Activated gamma-delta T cell (primary cell): ENCODE results near the gene LDB1.
A peak's percentile ranks its signal among the peaks of the same experiment; 100 is the strongest.

ENCODE experiments used
- DNase-seq: peaks from one replicate; lab custom pipeline; 2025; lab: John Stamatoyannopoulos, UW
- total RNA-seq, 2 donors: gene quantifications; one replicate each; lab custom pipeline; 2026; lab: John Stamatoyannopoulos, UW

LDB1 gene, protein sequence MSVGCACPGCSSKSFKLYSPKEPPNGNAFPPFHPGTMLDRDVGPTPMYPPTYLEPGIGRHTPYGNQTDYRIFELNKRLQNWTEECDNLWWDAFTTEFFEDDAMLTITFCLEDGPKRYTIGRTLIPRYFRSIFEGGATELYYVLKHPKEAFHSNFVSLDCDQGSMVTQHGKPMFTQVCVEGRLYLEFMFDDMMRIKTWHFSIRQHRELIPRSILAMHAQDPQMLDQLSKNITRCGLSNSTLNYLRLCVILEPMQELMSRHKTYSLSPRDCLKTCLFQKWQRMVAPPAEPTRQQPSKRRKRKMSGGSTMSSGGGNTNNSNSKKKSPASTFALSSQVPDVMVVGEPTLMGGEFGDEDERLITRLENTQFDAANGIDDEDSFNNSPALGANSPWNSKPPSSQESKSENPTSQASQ
- total RNA-seq, result 221 to 224 reads per million in 2 donors

DNA sequence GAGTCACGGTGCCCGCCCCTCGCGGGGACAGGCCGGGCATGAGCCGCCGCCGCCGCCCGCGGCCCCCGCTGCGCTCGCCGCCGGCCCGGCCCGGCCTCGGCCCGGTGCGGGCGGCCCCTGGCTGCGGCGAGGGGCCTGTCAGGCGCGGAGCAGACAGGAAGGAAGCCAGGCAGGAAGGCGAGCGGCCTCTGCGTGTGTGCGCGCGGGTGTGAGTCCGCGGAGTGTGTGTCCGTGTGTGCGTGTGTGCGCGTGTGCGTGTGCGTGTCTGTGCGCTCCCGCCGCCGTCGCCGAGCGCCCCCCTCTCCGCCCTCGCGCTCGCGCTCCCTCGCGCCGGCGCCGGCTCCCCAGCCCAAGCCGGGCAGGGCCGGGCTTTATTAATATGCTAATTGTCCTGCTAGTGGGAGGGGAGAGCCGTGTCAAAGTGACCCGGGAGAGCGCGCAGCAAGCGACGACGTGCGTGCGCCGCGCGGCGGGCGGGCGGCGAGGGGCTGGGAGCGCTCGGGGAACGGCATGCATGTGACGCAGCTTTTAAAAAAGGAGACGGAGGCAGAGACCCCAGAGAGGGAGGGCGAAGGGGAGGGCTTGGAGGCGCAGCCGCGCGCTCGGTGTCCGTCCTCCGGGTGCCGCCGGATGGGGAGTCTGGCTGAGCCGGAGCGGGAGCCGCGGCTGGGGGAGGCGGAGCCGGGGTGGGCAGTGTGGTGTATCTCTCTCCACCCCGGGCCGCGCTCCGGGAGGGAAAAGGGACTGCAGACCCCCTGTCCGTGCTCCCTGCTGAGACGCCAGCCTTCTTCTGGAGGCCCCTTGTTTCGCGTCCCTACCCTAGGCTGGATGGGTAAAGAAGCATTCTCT lies at the start of gene LDB1:
Gene LDB1, minus strand, starts transcription at position 227 of the 849 bp plus-strand sequence. CDS start 258 bp downstream, outside the sequence.
- DNase-seq, result peak; percentile 69

DNA sequence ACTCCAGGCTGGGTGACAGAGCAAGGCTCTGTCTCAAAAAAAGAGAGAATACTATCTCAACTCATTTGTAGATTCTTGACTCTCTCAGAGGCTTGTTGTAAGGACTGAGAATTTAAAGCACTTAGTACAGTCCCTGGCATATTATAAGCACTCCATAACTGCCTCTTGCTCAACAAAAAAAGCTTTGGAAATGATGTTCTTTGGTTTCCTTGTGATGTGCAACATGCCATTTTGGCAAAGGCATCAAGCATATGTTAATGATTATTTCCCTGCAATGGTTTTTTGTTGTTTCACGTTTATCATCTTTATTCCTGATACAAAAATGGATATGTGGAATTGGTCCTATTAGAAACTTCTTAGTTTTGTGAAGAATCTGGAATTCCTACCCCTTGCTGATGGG lies 47.7 kb upstream of the LDB1 start:
- DNase-seq, result no peak

DNA sequence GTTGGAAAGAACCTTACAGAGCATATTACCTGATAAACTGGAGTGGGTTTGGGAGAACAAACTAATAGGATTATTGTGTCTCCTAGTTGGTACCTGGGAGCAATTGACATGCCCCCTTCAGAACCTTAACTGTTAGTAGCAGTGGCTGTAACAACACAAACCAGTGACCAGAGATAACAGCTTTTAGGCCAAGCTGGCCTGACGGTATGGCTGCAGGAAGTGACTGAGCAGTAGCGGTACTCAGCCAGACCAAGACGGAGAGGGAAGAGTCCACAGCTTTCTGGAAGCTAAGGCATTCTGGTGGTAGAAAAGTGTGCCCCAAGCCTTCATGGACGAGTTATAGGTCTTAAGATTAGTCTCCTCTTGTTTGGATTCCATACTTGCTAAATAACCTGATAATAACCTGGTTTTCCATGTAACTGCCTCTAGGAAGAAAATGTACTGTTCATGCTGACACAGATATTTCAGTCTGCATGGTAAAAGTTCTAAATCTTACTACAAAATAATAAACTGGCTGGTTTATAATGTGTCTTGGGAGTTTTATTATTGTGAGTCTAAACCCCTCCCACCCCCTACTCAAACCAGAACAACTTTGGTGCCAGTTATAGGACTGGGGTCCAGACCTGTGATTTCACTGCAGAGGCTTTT lies 43.3 kb upstream of the LDB1 start:
- DNase-seq, result no peak

DNA sequence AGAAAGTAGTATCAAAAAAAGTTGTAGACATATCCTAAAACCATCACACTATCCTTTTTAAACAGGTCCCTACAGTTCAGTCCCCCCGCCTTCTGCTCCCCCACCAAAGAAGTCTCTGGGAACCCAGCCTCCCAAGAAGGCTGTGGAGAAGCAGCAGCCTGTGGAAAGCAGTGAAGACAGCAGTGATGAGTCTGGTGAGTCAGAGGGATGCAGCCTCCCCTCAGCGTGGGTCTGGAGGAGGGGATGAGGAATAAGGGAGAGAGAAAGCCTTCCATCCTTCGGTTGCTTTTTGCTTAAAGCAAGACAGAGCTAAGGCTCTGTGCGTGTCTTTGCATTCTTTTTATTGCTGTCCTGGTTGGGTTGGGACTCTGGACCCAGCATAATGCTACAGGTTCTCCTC lies 39.7 kb upstream of the LDB1 start:
- no peak for DNase-seq

DNA sequence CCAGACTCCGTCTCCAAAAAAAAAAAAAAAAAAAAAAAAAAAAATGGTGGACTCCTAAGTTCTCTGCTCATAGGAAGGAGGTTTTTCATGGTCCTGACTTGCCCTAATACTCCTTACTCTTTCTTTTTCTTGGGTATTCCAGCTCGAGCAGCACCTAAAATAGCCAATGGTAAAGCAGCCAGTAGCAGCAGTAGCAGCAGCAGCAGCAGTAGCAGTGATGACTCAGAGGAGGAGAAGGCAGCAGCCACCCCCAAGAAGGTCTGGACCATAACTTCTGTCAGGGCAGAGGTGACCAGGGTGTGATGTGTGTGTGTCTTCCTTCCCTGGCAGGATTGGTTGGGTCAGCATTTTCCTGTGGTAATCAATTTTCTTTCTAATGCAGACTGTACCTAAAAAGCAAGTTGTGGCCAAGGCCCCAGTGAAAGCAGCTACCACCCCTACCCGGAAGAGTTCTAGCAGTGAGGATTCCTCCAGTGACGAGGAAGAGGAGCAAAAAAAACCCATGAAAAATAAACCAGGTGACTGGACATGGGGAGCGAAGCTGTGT lies 39.0 kb upstream of the LDB1 start:
- no peak for DNase-seq

DNA sequence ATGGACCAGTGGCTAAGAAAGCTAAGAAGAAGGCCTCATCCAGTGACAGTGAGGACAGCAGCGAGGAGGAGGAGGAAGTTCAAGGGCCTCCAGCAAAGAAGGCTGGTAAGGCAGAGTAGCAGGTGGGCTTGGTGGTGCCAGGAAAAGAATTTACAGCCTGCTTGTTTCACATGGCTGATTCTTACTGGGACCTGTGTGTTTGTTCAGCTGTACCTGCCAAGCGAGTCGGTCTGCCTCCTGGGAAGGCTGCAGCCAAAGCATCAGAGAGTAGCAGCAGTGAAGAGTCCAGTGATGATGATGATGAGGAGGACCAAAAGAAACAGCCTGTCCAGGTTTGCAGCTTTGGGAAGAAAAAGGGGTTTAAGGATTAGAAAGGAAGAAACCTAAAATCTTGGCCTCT lies 37.1 kb upstream of the LDB1 start:
- no peak for DNase-seq

DNA sequence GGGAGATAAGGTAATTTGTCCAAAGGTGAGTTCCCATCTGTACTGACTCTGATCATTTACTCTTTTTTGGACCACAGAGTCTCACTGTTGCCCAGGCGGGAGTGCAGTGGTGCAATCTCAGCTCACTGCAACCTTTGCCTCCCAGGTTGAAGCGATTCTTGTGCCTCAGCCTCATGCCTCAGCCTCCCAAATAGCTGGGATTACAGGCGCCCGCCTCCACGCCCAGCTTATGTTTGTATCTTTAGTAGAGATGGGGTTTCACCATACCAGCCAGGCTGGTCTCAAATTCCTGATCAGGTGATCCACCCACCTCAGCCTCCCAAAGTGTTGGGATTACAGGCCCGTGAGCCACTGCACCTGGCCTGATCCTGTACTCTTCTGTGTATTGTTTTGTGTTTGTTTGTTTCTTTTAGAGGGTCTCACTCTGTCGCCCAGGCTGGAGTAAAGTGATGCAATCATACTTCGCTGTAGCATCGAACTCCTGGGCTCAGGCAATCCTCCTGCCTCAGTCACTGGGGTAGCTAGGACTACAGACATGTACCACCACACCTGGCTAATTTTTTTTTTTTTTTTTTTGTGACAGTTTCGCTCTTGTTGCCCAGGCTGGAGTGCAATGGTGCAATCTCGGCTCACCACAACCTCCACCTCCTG lies 34.4 kb upstream of the LDB1 start:
- no peak for DNase-seq

DNA sequence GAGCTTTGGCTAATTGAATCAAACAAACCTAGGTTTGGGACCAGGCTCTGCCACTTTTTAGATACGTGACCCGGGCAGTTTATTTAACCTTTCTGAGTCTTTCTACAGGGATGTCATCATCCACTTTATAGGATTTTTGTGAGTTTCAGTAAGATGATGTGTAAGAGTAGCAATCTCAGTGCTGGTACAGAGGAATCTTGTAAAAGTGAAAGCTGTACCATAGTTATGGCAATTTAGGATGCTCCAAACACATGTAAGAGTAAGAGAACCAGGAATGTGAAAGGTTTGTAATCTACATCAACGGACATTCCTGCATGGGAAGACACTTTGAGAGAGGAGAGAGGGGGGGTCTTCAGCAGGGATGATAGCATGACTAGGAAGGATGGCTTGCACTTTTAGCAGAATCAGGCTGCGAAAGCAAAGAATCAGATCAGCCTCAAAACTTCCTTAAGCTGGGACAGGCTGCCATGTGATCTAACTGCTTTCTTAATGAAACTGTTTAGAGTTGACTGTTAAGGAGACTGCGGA lies 33.0 kb upstream of the LDB1 start:
- DNase-seq, result no peak

DNA sequence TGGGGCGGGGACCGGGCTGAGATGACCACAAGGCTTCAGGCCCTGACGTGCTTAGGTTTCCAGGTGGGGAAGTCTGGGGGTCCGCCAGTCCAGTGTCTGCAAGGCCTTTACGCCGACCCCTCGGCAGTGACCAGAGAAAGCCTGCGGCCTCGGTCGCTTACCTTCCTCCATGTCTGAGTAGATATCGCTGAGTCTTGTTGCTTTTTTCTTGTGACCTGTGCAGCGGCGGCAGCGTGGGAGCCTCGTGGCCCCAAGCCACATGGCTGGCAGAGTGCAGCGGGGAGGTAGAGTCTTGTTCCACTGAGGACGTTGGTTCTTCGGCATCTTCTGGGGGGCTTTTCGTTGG lies 32.4 kb upstream of the LDB1 start:
- DNase-seq, result no peak

DNA sequence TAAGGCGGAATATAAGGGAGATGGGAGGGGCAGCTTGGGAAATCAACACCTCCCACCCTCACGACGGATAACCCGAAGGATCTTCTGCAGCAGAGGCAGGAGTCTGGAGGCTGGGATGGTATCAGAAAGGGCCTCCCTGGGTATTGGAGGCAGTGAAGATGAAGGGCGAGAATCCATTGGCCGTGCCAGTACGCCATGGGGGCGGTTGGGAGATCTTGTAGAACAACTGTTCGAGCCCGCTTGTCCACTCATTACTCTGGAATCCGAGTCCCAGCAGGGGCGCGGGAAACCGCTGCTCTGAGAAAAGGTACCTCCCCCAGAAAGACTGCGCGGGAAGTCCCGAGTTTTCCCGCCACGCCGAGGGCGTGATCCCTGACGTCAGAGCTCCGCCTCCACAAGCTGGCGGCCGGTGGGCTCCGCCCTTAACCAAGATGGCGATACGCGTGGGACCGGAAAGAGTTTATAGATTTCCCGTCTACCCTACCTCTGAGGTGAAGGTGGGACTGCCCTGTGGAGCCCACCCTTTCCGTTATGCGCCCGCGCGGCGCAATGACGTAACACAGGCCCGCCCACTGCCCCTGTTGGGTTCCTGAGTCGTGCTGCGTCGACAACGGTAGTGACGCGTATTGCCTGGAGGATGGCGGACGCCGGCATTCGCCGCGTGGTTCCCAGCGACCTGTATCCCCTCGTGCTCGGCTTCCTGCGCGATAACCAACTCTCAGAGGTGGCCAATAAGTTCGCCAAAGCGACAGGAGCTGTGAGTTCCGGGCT lies 31.8 kb upstream of the LDB1 start, which contains the start of gene NOLC1:
Gene NOLC1, plus strand, starts transcription at position 616 of the 771 bp plus-strand sequence. Its CDS starts 22 bp downstream, at position 638.
- DNase-seq, result peak; percentile 100

DNA sequence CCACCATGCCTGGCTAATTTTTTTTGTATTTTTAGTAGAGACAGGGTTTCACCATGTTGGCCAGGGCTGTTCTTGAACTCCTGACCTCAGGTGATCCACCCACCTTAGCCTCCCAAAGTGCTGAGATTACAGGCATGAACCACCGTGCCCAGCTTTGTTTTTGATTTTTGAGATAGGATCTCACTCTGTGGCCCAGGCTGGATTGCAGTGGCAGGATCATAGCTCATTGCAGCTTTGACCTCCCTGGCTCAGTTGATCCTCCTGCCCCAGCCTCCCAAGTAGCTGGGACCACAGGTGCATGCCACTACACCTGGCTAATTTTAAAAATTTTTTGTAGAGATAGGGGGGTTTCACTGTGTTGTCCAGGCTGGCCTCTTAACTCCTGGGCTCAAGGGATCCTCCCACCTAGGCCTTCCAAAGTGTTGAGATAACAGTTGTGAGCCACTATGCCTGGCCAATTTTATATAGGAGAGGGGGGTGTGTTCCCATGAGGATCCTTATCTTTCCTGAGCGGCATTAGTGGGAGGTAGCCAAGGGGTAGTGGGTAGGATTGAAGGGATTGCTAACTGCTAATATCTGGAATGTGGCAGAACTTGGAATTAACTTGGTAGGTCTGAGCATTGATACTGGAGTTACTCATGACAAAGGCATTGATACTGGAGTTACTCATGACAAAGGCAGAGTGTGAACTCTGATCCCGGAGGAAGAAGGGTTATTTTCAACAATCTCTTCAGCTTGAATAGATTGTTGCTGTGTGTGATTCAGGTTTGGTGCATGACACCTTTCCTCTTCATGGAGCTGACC lies 31.0 kb upstream of the LDB1 start:
- DNase-seq, result no peak

DNA sequence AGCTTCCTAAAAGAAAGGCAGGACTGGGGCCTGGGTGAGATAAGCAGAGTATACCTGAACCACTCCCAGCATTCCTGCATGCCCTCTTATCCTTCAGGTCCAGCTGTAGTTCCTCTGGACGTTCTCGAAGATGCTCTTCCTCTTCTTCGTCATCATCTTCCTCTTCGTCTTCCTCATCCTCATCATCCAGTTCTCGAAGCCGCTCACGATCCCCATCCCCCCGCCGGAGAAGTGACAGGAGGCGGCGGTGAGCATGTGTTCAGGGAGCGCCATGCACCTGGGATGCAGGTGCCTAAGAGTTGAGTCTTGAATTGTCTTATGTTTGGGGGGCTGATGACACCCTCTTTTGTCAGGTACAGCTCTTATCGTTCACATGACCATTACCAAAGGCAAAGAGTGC lies 28.1 kb upstream of the LDB1 start:
- no peak for DNase-seq

DNA sequence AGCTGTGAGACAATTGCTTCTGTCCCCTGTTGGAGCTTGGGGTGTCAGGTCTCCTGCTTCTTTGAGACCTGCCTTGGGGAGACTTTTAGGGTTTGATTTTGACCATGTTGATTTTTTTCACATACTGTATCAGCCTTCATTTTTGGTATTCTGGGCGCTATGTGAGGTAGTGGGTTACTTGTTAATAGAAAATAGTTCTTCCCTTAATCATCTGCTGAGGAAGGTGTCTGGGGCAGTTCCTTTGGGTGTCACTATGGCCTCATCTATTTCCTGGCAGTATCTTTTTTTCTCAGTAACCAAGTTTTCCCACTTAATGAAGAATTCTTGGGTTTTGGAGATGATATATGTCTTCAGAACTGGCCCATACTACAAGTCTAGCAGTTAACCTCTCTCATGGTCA lies 27.4 kb upstream of the LDB1 start:
- no peak for DNase-seq

DNA sequence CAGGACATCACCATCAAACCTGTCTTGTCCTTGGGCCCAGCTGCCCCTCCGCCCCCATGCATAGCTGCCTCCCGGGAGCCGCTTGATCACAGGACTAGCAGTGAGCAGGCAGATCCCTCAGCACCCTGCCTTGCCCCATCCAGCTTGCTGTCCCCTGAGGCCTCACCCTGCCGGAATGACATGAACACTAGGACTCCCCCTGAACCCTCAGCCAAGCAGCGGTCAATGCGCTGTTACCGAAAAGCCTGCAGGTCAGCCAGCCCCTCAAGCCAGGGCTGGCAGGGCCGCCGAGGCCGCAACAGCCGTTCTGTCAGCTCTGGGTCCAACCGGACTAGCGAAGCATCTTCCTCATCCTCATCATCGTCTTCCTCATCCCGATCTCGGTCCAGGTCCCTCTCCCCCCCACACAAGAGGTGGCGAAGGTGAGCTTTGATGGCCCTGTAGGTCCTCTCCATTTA lies 26.8 kb upstream of the LDB1 start:
- no peak for DNase-seq

DNA sequence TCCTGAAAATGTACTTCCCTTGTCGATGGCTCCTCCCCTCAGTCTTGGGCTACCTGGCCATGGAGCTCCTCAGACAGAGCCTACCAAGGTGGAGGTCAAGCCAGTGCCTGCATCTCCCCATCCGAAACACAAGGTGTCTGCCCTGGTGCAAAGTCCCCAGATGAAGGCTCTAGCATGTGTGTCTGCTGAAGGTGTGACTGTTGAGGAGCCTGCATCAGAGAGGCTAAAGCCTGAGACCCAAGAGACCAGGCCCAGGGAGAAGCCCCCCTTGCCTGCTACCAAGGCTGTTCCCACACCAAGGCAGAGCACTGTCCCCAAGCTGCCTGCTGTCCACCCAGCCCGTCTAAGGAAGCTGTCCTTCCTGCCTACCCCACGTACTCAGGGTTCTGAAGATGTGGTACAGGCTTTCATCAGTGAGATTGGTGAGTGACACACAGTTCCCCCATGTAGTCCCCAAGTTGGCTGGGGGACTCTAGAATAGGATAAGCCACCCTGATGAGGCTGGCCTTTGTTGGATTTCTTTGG lies 21.5 kb upstream of the LDB1 start:
- no peak for DNase-seq

DNA sequence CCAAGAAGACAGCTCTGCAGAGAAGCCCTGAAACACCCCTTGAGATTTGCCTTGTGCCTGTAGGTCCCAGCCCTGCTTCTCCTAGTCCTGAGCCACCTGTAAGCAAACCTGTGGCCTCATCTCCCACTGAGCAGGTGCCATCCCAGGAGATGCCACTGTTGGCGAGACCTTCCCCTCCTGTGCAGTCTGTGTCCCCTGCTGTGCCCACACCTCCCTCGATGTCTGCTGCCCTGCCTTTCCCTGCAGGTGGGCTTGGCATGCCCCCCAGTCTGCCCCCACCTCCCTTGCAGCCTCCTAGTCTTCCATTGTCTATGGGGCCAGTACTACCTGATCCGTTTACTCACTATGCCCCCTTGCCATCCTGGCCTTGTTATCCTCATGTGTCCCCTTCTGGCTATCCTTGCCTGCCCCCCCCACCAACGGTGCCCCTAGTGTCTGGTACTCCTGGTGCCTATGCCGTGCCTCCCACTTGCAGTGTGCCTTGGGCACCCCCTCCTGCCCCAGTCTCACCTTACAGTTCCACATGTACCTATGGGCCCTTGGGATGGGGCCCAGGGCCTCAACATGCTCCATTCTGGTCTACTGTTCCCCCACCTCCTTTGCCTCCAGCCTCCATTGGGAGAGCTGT lies 20.9 kb upstream of the LDB1 start:
- DNase-seq, result no peak

DNA sequence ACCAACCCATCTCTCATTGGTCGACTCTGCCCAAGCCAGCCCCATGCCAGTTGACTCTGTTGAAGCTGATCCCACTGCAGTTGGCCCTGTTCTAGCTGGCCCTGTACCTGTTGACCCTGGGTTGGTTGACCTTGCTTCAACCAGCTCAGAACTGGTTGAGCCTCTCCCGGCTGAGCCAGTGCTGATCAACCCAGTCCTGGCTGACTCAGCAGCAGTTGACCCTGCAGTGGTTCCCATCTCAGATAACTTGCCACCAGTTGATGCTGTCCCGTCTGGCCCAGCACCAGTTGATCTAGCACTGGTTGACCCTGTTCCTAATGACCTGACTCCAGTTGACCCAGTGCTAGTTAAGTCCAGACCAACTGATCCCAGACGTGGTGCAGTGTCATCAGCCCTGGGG lies 20.1 kb upstream of the LDB1 start:
- DNase-seq, result no peak

DNA sequence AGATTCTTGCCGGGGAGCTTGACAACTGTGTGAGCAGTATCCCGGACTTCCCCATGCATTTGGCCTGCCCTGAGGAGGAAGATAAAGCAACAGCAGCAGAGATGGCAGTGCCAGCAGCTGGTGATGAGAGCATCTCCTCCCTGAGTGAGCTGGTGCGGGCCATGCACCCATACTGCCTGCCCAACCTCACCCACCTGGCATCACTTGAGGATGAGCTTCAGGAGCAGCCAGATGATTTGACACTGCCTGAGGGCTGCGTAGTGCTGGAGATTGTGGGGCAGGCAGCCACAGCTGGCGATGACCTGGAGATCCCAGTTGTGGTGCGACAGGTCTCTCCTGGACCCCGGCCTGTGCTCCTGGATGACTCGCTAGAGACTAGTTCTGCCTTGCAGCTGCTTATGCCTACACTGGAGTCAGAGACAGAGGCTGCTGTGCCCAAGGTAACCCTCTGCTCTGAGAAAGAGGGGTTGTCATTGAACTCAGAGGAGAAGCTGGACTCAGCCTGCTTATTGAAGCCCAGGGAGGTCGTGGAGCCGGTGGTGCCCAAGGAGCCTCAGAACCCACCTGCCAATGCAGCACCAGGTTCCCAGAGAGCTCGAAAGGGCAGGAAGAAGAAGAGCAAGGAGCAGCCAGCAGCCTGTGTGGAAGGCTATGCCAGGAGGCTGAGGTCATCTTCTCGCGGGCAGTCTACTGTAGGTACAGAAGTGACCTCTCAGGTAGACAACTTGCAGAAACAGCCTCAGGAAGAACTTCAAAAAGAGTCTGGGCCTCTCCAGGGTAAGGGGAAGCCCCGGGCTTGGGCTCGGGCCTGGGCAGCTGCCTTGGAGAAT lies 19.3 kb upstream of the LDB1 start:
- no peak for DNase-seq
